Gastrocnemius medialis (tissue), 4 donors: ENCODE results near the gene KCNS3.
A peak's percentile ranks its signal among the peaks of the same experiment; 100 is the strongest.

ENCODE experiments used
- POLR2A ChIP-seq, 2 donors: fragments of 450-650 bp; IDR thresholded peaks; one replicate each; pipeline ENCODE4 v1.6.1; 2017; ENCODE audit warnings: antibody characterized with exemption in 2 of 2, mild to moderate bottlenecking in 2 of 2, moderate library complexity in 2 of 2
- TF ChIP-seq, protein P1 (sequence below), 5 experiments: fragments of 450-650 bp in 3 of 5; fragments of 200-600 bp in 2 of 5; sonication (generic) in 2 of 5; IDR thresholded peaks in 4 of 5; conservative IDR thresholded peaks in 1 of 5; 1 replicate in 4 of 5; 2 replicates in 1 of 5; pipeline ENCODE4 v1.5.1; 2016 to 2019; ENCODE audit warnings: antibody characterized with exemption in 5 of 5, mild to moderate bottlenecking in 3 of 5, moderate library complexity in 3 of 5

DNA sequence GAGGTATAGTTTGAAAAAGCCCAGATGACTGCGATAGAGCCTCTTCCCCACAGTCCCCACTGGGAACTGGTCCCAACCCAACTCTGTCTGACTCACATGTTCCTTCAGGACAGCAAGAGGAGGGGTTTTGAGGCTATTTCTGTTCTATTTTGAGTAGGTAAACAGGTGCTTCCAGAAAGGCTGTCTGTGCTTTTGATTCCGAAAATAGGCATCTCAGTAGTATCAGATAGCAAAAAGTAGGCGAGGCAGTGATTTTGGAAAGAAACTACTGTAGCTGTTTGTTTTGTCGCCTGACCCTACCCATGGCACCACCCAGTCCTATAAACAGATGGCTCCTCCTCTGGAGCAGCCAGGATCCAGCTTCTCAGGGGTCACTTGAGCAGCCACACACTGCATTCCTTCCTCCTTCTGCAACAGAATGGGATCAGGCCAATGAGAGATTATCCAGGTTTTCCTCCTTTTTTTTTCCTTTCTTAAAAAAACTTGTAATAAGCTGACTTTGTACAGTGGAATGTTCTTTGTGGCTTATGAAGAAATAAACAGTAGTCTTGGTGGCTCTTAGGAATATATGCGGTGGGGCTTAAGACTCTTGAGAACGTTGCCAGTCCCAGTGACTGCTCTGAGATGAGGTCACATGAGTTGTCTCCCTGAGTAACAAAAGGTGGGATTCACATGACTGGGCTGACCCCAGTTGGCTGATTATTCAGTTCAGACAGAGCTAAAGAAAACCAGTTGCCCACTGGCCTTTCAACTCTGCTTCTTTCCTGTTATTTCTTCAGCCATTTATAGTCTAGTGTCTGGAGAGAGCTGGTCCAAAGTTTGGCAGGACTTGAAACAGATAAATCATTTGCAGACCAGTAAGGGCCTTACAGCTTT, 98.6 kb downstream of the KCNS3 start:
- TF ChIP-seq, protein P1, sequence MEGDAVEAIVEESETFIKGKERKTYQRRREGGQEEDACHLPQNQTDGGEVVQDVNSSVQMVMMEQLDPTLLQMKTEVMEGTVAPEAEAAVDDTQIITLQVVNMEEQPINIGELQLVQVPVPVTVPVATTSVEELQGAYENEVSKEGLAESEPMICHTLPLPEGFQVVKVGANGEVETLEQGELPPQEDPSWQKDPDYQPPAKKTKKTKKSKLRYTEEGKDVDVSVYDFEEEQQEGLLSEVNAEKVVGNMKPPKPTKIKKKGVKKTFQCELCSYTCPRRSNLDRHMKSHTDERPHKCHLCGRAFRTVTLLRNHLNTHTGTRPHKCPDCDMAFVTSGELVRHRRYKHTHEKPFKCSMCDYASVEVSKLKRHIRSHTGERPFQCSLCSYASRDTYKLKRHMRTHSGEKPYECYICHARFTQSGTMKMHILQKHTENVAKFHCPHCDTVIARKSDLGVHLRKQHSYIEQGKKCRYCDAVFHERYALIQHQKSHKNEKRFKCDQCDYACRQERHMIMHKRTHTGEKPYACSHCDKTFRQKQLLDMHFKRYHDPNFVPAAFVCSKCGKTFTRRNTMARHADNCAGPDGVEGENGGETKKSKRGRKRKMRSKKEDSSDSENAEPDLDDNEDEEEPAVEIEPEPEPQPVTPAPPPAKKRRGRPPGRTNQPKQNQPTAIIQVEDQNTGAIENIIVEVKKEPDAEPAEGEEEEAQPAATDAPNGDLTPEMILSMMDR (IDR thresholded peaks at IDR 0.05 in 4 of 5, conservative IDR thresholded peaks at IDR 0.05 in 1 of 5) = no peak
- peak; percentile 34 to 80 for TF ChIP-seq POLR2A (IDR thresholded peaks at IDR 0.05)
